Right atrium auricular region (tissue), 2 donors: ENCODE results near the gene SOBP. TPM values are rescaled to one million over a fixed set of nuclear protein-coding genes. Genes with fewer than 3 reads are reported as not detected.
A peak's percentile ranks its signal among the peaks of the same experiment; 100 is the strongest.

Experiments used
- DNase-seq: peaks from one replicate; pipeline ENCODE4 v3.0.0-alpha.2; 2019; ENCODE audit warnings: low spot score
- H3K27ac ChIP-seq, 2 donors: fragments of 200-600 bp; sonication (generic); 1 replicate in 1 of 2; 2 replicates in 1 of 2; pipeline ENCODE4 v1.5.1; 2016 to 2019
- H3K27me3 ChIP-seq, 2 donors: fragments of 200-600 bp; sonication (generic); one replicate each; pipeline versions ENCODE4 v1.5.1 to v1.6.0; 2017 to 2019
- H3K36me3 ChIP-seq: fragments of 200-600 bp; sonication (generic); one replicate; pipeline ENCODE4 v1.5.1; 2016
- H3K4me1 ChIP-seq, 2 donors: fragments of 200-600 bp; sonication (generic); one replicate each; pipeline versions ENCODE4 v1.5.1 to v1.6.0; 2017 to 2019
- H3K4me3 ChIP-seq, 2 donors: fragments of 200-600 bp; sonication (generic); 1 replicate in 1 of 2; 2 replicates in 1 of 2; pipeline ENCODE4 v1.5.1; 2017 to 2019; ENCODE audit warnings: mild to moderate bottlenecking in 1 of 2, moderate library complexity in 1 of 2
- H3K9me3 ChIP-seq, 2 donors: fragments of 200-600 bp; sonication (generic); one replicate each; pipeline ENCODE4 v1.5.1; 2019
- total RNA-seq, 2 donors: library from RNA; depleted of rRNA; stranded (reverse); fragments of >200 nt; gene quantifications; one replicate each; pipeline ENCODE4 v1.1.0, GENCODE V29; 2016
- TF ChIP-seq, protein P1 (sequence below), 2 donors: fragments of 200-600 bp; sonication (generic); IDR thresholded peaks; one replicate each; pipeline ENCODE4 v1.5.1; 2019; ENCODE audit warnings: antibody characterized with exemption in 2 of 2

Gene SOBP
- total RNA-seq, 2 donors from 2014 or later: 8.2 to 8.5 TPM

DNA sequence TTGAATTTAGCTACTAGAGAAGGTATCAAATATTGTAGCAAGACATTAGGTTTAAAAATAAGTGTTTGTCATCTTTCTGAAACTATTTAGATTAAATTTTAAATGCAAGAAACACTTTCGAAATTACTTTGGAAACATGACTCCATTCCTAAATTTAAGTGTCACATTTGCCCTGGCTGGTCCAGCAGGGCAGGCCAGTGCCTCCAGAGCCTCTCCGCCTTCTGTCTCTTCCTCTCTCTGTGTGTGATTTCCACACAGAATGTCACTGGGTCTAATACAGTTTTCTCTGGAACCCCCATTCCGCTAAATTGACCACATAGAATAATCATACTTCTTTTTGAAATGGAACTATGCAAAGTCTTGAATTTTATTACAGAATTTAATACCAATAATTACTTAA lies 111.5 kb downstream of the SOBP start:
- TF ChIP-seq, protein P1, sequence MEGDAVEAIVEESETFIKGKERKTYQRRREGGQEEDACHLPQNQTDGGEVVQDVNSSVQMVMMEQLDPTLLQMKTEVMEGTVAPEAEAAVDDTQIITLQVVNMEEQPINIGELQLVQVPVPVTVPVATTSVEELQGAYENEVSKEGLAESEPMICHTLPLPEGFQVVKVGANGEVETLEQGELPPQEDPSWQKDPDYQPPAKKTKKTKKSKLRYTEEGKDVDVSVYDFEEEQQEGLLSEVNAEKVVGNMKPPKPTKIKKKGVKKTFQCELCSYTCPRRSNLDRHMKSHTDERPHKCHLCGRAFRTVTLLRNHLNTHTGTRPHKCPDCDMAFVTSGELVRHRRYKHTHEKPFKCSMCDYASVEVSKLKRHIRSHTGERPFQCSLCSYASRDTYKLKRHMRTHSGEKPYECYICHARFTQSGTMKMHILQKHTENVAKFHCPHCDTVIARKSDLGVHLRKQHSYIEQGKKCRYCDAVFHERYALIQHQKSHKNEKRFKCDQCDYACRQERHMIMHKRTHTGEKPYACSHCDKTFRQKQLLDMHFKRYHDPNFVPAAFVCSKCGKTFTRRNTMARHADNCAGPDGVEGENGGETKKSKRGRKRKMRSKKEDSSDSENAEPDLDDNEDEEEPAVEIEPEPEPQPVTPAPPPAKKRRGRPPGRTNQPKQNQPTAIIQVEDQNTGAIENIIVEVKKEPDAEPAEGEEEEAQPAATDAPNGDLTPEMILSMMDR (IDR thresholded peaks at IDR 0.05): no peak
- Histone ChIP-seq H3K36me3 (no peaks in the 10 kb centered on the region), H3K4me1 (peaks cover 0 to 29% of the 10 kb centered on the region in 2 donors), H3K27me3 (no peaks in the 10 kb centered on the region), H3K9me3 (no peaks in the 10 kb centered on the region), H3K27ac (no peak overlapping the region), H3K4me3 (no peak overlapping the region)
- no peak for DNase-seq

DNA sequence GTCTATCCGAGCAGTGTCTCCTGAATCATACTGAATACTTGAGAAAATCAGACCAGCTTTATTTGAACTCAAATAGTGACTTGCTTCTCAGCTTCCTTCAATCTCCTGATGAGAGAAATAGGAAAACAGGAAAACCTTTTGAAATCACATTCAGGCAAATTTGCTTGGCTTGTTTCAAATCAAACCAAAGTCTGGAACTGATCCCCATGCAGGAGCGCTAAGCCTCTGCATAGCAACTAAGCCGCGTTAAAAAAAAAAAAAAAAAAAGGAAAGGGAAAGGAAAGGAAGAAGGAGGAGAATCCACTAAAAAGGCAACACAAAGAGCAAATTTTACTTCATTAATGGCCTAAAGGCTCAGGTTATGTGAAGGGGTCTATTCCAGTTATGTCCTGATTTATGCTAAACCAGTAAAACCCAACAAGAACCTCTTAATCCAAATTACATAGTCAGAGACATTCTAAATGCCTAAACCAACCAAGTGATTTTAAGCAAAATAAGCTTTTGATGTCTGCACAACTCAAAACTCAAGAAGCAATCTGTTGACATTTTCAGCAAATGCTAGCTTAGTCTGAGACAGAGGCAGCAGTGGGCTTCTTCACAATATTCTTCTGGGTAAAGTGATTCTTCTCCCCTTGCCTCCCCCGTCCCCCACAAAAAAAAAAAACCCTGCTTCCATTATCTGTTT lies 112.5 kb downstream of the SOBP start:
- Histone ChIP-seq H3K36me3 (no peaks in the 10 kb centered on the region), H3K4me3 (no peak overlapping the region), H3K4me1 (peaks cover 0 to 40% of the 10 kb centered on the region in 2 donors), H3K27me3 (no peaks in the 10 kb centered on the region), H3K9me3 (no peaks in the 10 kb centered on the region), H3K27ac (no peak overlapping the region)
- TF ChIP-seq, protein P1 (IDR thresholded peaks at IDR 0.05): no peak
- DNase-seq: no peak

DNA sequence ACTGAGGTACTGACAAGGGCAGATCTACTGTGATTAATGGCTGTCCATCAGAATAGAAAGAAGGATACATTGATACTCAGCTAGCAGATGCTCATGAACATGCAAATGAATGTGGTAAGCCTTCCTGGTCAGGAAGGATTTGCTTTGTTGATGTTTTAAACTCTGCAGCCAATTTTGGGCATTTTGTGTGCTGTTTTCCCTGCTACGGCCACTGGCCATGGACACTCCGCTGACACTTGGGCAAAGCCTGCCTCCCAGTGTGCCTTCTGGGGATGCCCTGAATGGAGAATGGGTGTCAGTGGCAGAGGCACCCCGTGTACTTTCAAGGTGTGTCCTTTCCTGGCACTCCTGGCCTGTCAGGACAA lies 113.1 kb downstream of the SOBP start:
- peaks cover 0 to 43% of the 10 kb centered on the region in 2 donors for H3K4me1 ChIP-seq
- no peak for DNase-seq
- no peak overlapping the region for H3K27ac ChIP-seq
- no peaks in the 10 kb centered on the region for H3K9me3 ChIP-seq
- no peaks in the 10 kb centered on the region for H3K27me3 ChIP-seq
- no peak overlapping the region for H3K4me3 ChIP-seq
- no peaks in the 10 kb centered on the region for H3K36me3 ChIP-seq
- TF ChIP-seq, protein P1 (IDR thresholded peaks at IDR 0.05): no peak

GRCh38 chr6:107604549-107604948 lies 114.6 kb downstream of the SOBP start:
- TF ChIP-seq, protein P1 (IDR thresholded peaks at IDR 0.05): no peak

GRCh38 chr6:107606407-107606806 lies 116.5 kb downstream of the SOBP start:
- no peak overlapping the region for H3K4me3 ChIP-seq
- no peaks in the 10 kb centered on the region for H3K27me3 ChIP-seq
- H3K36me3 ChIP-seq: no peaks in the 10 kb centered on the region
- peak overlapping the region in 1 of 2 donors; percentile 23 for H3K27ac ChIP-seq
- peaks cover 0 to 43% of the 10 kb centered on the region in 2 donors for H3K4me1 ChIP-seq
- TF ChIP-seq, protein P1 (IDR thresholded peaks at IDR 0.05): no peak
- H3K9me3 ChIP-seq: no peaks in the 10 kb centered on the region
- DNase-seq: no peak

More at GRCh38 chr6:107604549-107604948, 114.6 kb downstream of the SOBP start:
- Histone ChIP-seq H3K4me3 (no peak overlapping the region), H3K4me1 (peaks cover 0 to 43% of the 10 kb centered on the region in 2 donors), H3K27me3 (no peaks in the 10 kb centered on the region), H3K36me3 (no peaks in the 10 kb centered on the region), H3K9me3 (no peaks in the 10 kb centered on the region), H3K27ac (no peak overlapping the region)
- DNase-seq: no peak

GRCh38 chr6:107607116-107607515 lies 117.2 kb downstream of the SOBP start:
- Histone ChIP-seq H3K9me3 (no peaks in the 10 kb centered on the region), H3K27me3 (no peaks in the 10 kb centered on the region), H3K36me3 (no peaks in the 10 kb centered on the region), H3K27ac (peak overlapping the region in 1 of 2 donors; percentile 23), H3K4me3 (no peak overlapping the region), H3K4me1 (peaks cover 0 to 49% of the 10 kb centered on the region in 2 donors)
- TF ChIP-seq, protein P1 (IDR thresholded peaks at IDR 0.05): peak in 1 of 2 donors; percentile 20
- DNase-seq: no peak
